Vagina (tissue), 2 donors: Measurements from ENCODE around the gene TRANK1.

Experiments
- POLR2A ChIP-seq, 2 donors: fragments of 450-650 bp; IDR thresholded peaks; one replicate each; pipeline ENCODE4 v1.6.1; 2017; ENCODE audit warnings: antibody characterized with exemption in 2 of 2, mild to moderate bottlenecking in 2 of 2, moderate library complexity in 2 of 2
- TF ChIP-seq, protein P1 (sequence below), 3 experiments: fragments of 450-650 bp in 2 of 3; fragments of 200-600 bp in 1 of 3; sonication (generic) in 1 of 3; IDR thresholded peaks; one replicate each; pipeline ENCODE4 v1.5.1; 2017 to 2019; ENCODE audit warnings: antibody characterized with exemption in 3 of 3, mild to moderate bottlenecking in 2 of 3, moderate library complexity in 2 of 3

DNA sequence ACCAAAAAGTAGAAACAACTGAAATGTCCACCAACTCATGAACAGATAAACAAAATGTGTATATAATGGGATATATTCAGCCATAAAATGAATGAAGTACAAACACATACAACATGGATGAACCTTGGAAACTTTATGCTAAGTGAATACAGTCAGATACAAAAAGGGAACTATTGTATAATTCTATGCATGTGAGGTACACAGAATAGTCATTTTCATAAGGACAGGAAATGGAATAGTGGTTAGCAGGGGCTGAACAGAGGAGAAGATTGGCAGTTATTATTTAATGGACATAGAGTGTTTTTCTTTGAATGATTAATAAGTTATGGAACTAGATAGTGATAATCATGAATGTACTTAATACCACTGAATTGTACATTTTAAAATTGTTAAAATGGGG lies 20.0 kb upstream of the TRANK1 start:
- TF ChIP-seq, protein P1, sequence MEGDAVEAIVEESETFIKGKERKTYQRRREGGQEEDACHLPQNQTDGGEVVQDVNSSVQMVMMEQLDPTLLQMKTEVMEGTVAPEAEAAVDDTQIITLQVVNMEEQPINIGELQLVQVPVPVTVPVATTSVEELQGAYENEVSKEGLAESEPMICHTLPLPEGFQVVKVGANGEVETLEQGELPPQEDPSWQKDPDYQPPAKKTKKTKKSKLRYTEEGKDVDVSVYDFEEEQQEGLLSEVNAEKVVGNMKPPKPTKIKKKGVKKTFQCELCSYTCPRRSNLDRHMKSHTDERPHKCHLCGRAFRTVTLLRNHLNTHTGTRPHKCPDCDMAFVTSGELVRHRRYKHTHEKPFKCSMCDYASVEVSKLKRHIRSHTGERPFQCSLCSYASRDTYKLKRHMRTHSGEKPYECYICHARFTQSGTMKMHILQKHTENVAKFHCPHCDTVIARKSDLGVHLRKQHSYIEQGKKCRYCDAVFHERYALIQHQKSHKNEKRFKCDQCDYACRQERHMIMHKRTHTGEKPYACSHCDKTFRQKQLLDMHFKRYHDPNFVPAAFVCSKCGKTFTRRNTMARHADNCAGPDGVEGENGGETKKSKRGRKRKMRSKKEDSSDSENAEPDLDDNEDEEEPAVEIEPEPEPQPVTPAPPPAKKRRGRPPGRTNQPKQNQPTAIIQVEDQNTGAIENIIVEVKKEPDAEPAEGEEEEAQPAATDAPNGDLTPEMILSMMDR (IDR thresholded peaks at IDR 0.05): no peak
- TF ChIP-seq POLR2A (IDR thresholded peaks at IDR 0.05): no peak
